ENCODE data around the gene ELOVL2.

DNA sequence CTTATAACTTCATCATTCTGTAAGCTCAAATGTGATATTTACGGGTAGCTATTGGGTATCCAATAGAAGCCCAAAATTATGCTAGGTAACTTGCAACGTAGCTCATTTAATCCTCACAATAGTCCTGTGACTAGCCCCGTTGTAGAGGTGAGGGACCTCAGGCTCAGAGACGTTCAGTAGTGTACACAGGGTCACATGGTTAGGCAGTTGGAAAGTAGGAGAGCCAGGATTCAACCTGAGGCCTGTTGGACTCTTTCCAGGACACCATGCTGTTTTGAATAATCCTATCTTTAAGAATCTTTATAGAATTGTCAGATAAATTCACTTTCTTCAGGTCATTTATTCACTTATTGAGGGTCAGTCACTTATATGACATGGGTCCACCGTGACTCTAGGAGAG is 9.2 kb upstream of the ELOVL2 start:
- no peak for TF ChIP-seq RAD51 (IDR thresholded peaks at IDR 0.05)
- TF ChIP-seq CTCF (IDR thresholded peaks at IDR 0.05 in 2 of 3, conservative IDR thresholded peaks at IDR 0.05 in 1 of 3; ENCODE audit: control insufficient read depth in 2 of 3, extremely low read depth in 1 of 3, insufficient read depth in 1 of 3, low read depth in 3 of 3, low read length in 3 of 3), result no peak
- no peak for TF ChIP-seq POLR2A (IDR thresholded peaks at IDR 0.05; ENCODE audit: low read depth, low read length)
- TF ChIP-seq SRF (IDR thresholded peaks at IDR 0.05; ENCODE audit: low read depth in 2 of 2, low read length in 2 of 2), result no peak

All from GM12878 (cell line).